Mucosa of rectum (tissue), 2 donors: ENCODE results near the gene SRRD.
A peak's percentile ranks its signal among the peaks of the same experiment; 100 is the strongest.

Experiments used
- H3K27ac ChIP-seq, 2 donors: one replicate each; pipeline ENCODE4 v1.7.0; 2013; ENCODE audit warnings: inconsistent platforms in 2 of 2, low read depth in 2 of 2, low read length in 2 of 2
- H3K27me3 ChIP-seq, 2 donors: one replicate each; pipeline ENCODE4 v1.7.0; 2013; ENCODE audit warnings: low read length in 2 of 2; ENCODE audit not compliant: control insufficient read depth in 2 of 2, insufficient read depth in 2 of 2
- H3K36me3 ChIP-seq, 2 donors: one replicate each; pipeline ENCODE4 v1.7.0; 2013; ENCODE audit warnings: low read length in 2 of 2; ENCODE audit not compliant: control insufficient read depth in 2 of 2, insufficient read depth in 2 of 2
- H3K4me1 ChIP-seq, 2 donors: one replicate each; pipeline ENCODE4 v1.7.0; 2013; ENCODE audit warnings: low read length in 2 of 2, mild to moderate bottlenecking in 1 of 2; ENCODE audit not compliant: control insufficient read depth in 2 of 2, insufficient read depth in 2 of 2
- H3K4me3 ChIP-seq, 2 donors: one replicate each; pipeline ENCODE4 v1.7.0; 2013; ENCODE audit warnings: low read length in 2 of 2
- H3K9ac ChIP-seq, 2 donors: one replicate each; pipeline ENCODE4 v1.7.0; 2013; ENCODE audit warnings: low read length in 2 of 2, low read depth in 1 of 2, mild to moderate bottlenecking in 1 of 2
- H3K9me3 ChIP-seq, 2 donors: one replicate each; pipeline ENCODE4 v1.7.0; 2013; ENCODE audit warnings: low read length in 2 of 2; ENCODE audit not compliant: control insufficient read depth in 2 of 2
- donor health status: healthy.
- donor health status: Normal muscosa, but diverticular disease.

SRRD gene

GRCh38 chr22:26470807-26471206 lies 12.9 kb upstream of the SRRD start:
- Histone ChIP-seq H3K9ac (no peak overlapping the region), H3K36me3 (peaks cover 66 to 82% of the 10 kb centered on the region in 2 donors), H3K27me3 (no peaks in the 10 kb centered on the region), H3K4me1 (no peaks in the 10 kb centered on the region), H3K9me3 (no peaks in the 10 kb centered on the region), H3K4me3 (no peak overlapping the region), H3K27ac (no peak overlapping the region)

DNA sequence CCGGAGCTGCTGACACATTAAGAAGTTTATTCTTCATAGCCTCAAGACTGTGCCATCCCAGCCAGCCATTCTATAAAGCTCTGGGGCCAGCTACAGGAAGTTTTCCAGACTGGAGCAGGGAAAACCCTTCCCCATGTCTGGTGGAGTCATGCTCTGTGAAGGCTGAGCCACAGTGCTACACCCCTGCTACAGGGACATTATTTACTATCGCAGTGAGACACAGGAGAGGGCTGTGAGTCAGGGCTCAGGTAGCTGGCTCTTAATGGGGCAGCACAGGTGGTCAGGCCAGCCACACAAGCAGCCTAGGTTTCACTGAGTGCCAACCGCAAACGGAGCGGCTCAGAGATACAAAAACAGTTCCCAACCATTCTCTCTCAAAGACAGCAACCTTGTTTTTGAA lies 12.2 kb upstream of the SRRD start:
- peaks cover 61 to 82% of the 10 kb centered on the region in 2 donors for H3K36me3 ChIP-seq
- no peaks in the 10 kb centered on the region for H3K9me3 ChIP-seq
- H3K4me3 ChIP-seq: no peak overlapping the region
- no peak overlapping the region for H3K9ac ChIP-seq
- no peaks in the 10 kb centered on the region for H3K27me3 ChIP-seq
- H3K27ac ChIP-seq: no peak overlapping the region
- no peaks in the 10 kb centered on the region for H3K4me1 ChIP-seq

DNA sequence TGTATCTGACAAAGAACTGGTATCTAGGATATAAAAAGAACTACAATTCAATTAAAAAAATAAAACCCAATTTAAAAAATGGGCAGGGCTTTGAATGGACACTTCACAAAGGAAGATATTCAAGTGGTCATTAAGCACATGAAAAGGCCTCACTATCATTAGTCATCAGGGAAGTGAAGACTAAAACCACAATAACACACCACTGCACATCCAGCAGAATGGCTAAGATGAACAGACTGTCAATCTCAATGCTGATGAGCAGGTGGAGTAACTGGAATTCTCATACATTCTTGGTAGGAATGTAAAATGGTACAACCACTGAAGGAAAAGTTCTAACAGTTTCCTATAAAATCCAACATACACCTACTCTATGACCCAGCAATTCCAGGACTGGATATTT lies 9.0 kb upstream of the SRRD start:
- Histone ChIP-seq H3K36me3 (peaks cover 58 to 73% of the 10 kb centered on the region in 2 donors), H3K27ac (no peak overlapping the region), H3K27me3 (no peaks in the 10 kb centered on the region), H3K4me1 (peaks cover 9% of the 10 kb centered on the region in 2 donors), H3K9ac (no peak overlapping the region), H3K9me3 (no peaks in the 10 kb centered on the region), H3K4me3 (no peak overlapping the region)

DNA sequence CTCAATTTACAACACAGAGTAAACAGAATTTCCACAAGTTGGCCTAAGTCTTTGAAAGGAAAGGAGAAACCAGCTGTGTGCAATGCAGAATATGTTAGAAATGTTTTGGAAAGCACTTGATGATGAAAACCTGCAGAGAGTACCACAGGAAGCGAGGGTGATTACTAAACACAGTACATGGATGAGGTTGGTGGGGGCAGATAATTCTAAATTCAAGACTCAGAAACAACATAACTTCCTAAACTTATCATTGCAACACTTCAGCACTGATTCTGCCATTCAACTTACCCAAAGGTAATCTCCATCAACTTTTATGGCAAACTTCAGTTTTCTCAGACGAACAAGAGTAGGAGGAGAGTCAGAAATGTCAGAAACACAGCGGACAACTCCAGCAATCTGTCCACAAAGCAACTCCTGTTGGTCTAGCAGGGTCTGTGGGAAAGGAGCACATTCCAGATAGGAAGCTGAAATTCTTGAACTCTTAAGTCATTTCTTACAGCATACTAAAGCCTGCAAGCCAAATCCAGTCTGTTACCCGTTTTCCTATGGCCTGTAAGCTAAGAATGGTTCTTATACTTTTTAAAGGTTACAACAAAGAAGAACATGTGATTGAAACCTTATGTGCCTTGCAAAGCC lies 6.9 kb upstream of the SRRD start:
- Histone ChIP-seq H3K36me3 (peaks cover 37 to 58% of the 10 kb centered on the region in 2 donors), H3K27me3 (no peaks in the 10 kb centered on the region), H3K4me1 (peaks cover 23% of the 10 kb centered on the region in 2 donors), H3K9me3 (no peaks in the 10 kb centered on the region), H3K9ac (no peak overlapping the region), H3K27ac (no peak overlapping the region), H3K4me3 (no peak overlapping the region)

GRCh38 chr22:26477341-26477731 lies 6.3 kb upstream of the SRRD start:
- Histone ChIP-seq H3K4me1 (peaks cover 23 to 28% of the 10 kb centered on the region in 2 donors), H3K9ac (no peak overlapping the region), H3K27me3 (no peaks in the 10 kb centered on the region), H3K27ac (no peak overlapping the region), H3K36me3 (peaks cover 32 to 53% of the 10 kb centered on the region in 2 donors), H3K9me3 (no peaks in the 10 kb centered on the region), H3K4me3 (no peak overlapping the region)

DNA sequence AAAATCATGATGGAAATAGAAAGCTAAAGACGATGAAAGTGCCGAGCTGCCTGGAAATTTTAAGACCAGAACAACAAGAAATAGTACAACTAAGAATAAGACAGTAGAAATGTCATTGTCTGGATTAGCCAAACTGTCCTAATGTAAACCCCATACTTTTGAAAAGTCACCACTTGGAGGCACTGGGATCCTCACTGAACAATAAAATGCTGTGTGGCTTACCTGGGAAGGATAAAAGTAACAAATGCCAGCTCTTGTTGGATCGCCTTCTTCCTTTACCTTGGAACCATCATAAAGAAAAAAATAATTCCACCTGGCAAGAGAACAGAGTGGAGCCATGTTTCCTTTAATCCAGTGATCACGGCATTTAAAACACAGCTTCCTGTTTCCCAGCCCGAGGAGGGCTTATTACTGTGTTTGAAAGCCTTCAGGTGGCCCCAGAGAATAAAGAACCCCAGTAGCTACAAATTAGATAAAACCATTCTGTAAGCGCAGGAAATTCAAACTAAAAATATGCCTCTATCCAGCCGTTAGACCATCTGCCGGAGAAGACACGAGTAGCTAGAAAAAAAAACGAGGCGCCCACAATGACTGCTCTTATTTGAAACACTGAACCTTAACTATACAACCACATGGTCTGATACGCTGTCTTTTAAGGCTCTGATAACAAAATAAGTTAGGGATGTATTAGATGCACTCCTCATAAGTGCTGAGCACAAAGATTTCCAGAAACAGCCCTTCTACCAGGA lies 4.5 kb upstream of the SRRD start:
- Histone ChIP-seq H3K36me3 (peaks cover 19 to 38% of the 10 kb centered on the region in 2 donors), H3K27ac (peak overlapping the region; percentile 50 to 69), H3K4me3 (peak overlapping the region; percentile 8 to 64), H3K4me1 (peaks cover 30 to 36% of the 10 kb centered on the region in 2 donors), H3K9ac (peak overlapping the region; percentile 42 to 64), H3K27me3 (no peaks in the 10 kb centered on the region), H3K9me3 (no peaks in the 10 kb centered on the region)

DNA sequence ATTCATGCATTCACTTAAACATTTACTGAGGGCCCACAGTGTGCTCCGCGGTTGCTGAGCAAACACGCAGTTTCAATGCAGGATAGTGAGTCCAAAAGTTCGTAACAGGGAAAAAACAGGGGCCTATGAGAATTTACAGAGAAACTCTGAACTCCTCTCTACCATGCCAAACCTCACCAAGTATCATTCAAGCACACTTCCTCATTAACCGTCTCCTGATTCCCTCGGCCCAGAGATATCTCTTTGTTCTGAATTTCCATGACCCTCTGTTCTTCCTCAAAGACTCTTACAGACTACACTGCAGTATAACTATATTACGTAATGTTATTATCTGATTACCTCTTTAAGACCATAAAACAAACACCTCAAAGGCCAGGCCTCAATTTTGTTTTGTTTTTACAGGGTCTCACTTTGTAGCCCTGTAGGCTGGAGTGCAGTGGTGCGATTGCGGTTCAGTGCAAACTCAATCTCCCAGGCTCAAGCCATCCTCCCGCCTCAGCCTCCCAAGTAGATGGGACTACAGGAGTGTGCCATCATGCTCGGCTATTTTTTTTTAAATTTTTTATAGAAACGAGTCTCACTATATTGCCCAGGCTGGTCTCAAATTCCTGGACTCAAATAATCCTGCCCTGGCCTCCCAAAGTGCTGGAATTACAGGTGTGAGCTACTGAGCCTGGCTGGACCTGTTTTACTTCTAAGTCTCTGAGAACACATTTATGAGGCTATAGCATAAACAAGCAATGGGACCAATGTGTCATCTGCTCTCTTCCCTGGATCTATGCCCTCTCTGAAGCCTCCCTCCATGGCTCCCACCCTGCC lies 3.7 kb upstream of the SRRD start:
- no peaks in the 10 kb centered on the region for H3K27me3 ChIP-seq
- peak overlapping the region; percentile 42 to 64 for H3K9ac ChIP-seq
- H3K27ac ChIP-seq: peak overlapping the region; percentile 50 to 69
- peaks cover 35 to 39% of the 10 kb centered on the region in 2 donors for H3K4me1 ChIP-seq
- H3K9me3 ChIP-seq: no peaks in the 10 kb centered on the region
- peaks cover 15 to 33% of the 10 kb centered on the region in 2 donors for H3K36me3 ChIP-seq
- H3K4me3 ChIP-seq: peak overlapping the region; percentile 8 to 64

DNA sequence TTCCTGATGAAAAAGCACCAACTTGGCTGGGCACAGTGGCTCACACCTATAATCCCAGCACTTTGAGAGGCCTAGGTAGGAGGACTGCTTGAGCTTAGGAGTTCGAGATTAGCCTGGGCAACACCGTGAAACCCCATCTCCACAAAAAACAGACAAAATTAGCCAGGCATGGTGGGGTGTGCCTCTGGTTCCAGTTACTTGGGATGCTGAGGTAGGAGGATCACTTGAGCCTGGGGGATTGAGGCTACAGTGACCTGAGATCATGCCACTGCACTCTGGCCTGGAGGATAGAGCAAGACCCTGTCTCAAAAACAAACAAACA lies 3.1 kb upstream of the SRRD start:
- H3K27ac ChIP-seq: peak overlapping the region in 1 of 2 donors; percentile 20
- no peak overlapping the region for H3K4me3 ChIP-seq
- peaks cover 14 to 31% of the 10 kb centered on the region in 2 donors for H3K36me3 ChIP-seq
- peak overlapping the region in 1 of 2 donors; percentile 15 for H3K9ac ChIP-seq
- H3K4me1 ChIP-seq: peaks cover 35 to 39% of the 10 kb centered on the region in 2 donors
- no peaks in the 10 kb centered on the region for H3K27me3 ChIP-seq
- H3K9me3 ChIP-seq: no peaks in the 10 kb centered on the region

GRCh38 chr22:26481112-26481693 lies 2.5 kb upstream of the SRRD start:
- Histone ChIP-seq H3K4me3 (no peak overlapping the region), H3K9ac (no peak overlapping the region), H3K27me3 (no peaks in the 10 kb centered on the region), H3K4me1 (peaks cover 35 to 39% of the 10 kb centered on the region in 2 donors), H3K9me3 (no peaks in the 10 kb centered on the region), H3K36me3 (peaks cover 14 to 26% of the 10 kb centered on the region in 2 donors), H3K27ac (no peak overlapping the region)
